B cell (primary cell): Measurements from ENCODE around the gene CPED1. TPM values are rescaled to one million over a fixed set of nuclear protein-coding genes. Genes with fewer than 3 reads are reported as not detected.

Experiments
- ATAC-seq: fragments of 200-7000 bp; cut with Tn5 transposase; one replicate; pipeline ENCODE4 v1.10.0; 2021; ENCODE audit warnings: low read depth, mild to moderate bottlenecking, moderate number of reproducible peaks, moderate library complexity
- CTCF ChIA-PET: fragments of 350-600 bp; sonication (Branson Sonifier 250); formaldehyde crosslinking; loops from one replicate; lab custom pipeline; 2021; ENCODE audit warnings: antibody characterized with exemption, inconsistent platforms; lab: Charles Lee
- POLR2A ChIA-PET: fragments of 350-600 bp; sonication (Branson Sonifier 250); formaldehyde crosslinking; loops from one replicate; lab custom pipeline; 2021; ENCODE audit warnings: antibody characterized with exemption; lab: Charles Lee
- DNase-seq: peaks from one replicate; pipeline ENCODE4 v3.0.0; 2013
- H2AFZ ChIP-seq: 2 replicates; pipeline ENCODE4 v1.6.1; 2012; ENCODE audit warnings: mild to moderate bottlenecking, low read depth, low read length; ENCODE audit not compliant: insufficient read depth, poor library complexity, severe bottlenecking
- H3K27ac ChIP-seq, 2 donors: 1 replicate in 1 of 2; 2 replicates in 1 of 2; pipeline ENCODE4 v1.5.1; 2012 to 2013; ENCODE audit warnings: low read length in 2 of 2, mild to moderate bottlenecking in 2 of 2, moderate library complexity in 1 of 2
- H3K27me3 ChIP-seq, 4 experiments: fragments of 200-600 bp in 1 of 4; sonication (generic) in 1 of 4; replicated peaks in 1 of 4; 1 replicate in 2 of 4; 2 replicates in 2 of 4; pipeline versions ENCODE4 v1.6.1 to v1.7.0; 2013 to 2016; ENCODE audit warnings: low read length in 3 of 4, mild to moderate bottlenecking in 2 of 4, mixed read lengths in 1 of 4, moderate library complexity in 1 of 4; ENCODE audit not compliant: insufficient read depth in 4 of 4, control insufficient read depth in 3 of 4; ENCODE audit errors: control extremely low read depth in 1 of 4
- H3K36me3 ChIP-seq, 2 experiments: replicated peaks in 1 of 2; 1 replicate in 1 of 2; 2 replicates in 1 of 2; pipeline versions ENCODE4 v1.6.1 to v1.7.1; 2013; ENCODE audit warnings: low read length in 1 of 2; ENCODE audit not compliant: insufficient read depth in 2 of 2, control insufficient read depth in 1 of 2; ENCODE audit errors: control extremely low read depth in 1 of 2, extremely low read depth in 1 of 2
- H3K4me1 ChIP-seq, 2 donors: fragments of 200-600 bp in 1 of 2; sonication (generic) in 1 of 2; 1 replicate in 1 of 2; 2 replicates in 1 of 2; pipeline versions ENCODE4 v1.5.1 to v1.6.1; 2013 to 2017; ENCODE audit warnings: low read length in 2 of 2; ENCODE audit not compliant: control insufficient read depth in 2 of 2, insufficient read depth in 2 of 2
- H3K4me2 ChIP-seq: replicated peaks from 2 replicates; pipeline ENCODE3; 2012; ENCODE audit warnings: mild to moderate bottlenecking, low read depth, low read length; ENCODE audit not compliant: poor library complexity, severe bottlenecking
- H3K4me3 ChIP-seq, 5 experiments: fragments of 200-600 bp in 1 of 5; sonication (generic) in 1 of 5; 1 replicate in 3 of 5; 2 replicates in 2 of 5; pipeline versions ENCODE4 v1.5.1 to v1.7.0; 2011 to 2016; ENCODE audit warnings: low read length in 4 of 5, mild to moderate bottlenecking in 4 of 5, low read depth in 2 of 5, control low read depth in 1 of 5, moderate library complexity in 1 of 5; ENCODE audit not compliant: insufficient read depth in 1 of 5; ENCODE audit errors: control extremely low read depth in 1 of 5, extremely low read depth in 1 of 5
- H3K79me2 ChIP-seq: fragments of 200-600 bp; sonication (generic); one replicate; pipeline ENCODE4 v1.6.0; 2016; ENCODE audit warnings: low read length; ENCODE audit not compliant: control insufficient read depth, insufficient read depth
- H3K9ac ChIP-seq: fragments of 200-600 bp; sonication (generic); 2 replicates; pipeline ENCODE4 v1.6.1; 2017; ENCODE audit warnings: mild to moderate bottlenecking, low read length, moderate library complexity
- H3K9me3 ChIP-seq, 3 donors: one replicate each; pipeline versions ENCODE4 v1.6.1 to v1.7.1; 2013; ENCODE audit warnings: low read length in 2 of 3; ENCODE audit not compliant: control insufficient read depth in 2 of 3, insufficient read depth in 1 of 3; ENCODE audit errors: control extremely low read depth in 1 of 3
- H4K20me1 ChIP-seq: 2 replicates; pipeline ENCODE4 v1.6.0; 2012; ENCODE audit warnings: mild to moderate bottlenecking, low read length; ENCODE audit not compliant: insufficient read depth, control insufficient read depth, poor library complexity, severe bottlenecking
- H3K27ac Mint-ChIP-seq: one replicate; pipeline ENCODE4 v1.8.0; 2021; ENCODE audit warnings: mixed read lengths
- H3K27me3 Mint-ChIP-seq: one replicate; pipeline ENCODE4 v1.8.0; 2021; ENCODE audit warnings: mixed read lengths
- H3K4me1 Mint-ChIP-seq: one replicate; pipeline ENCODE4 v1.8.0; 2021; ENCODE audit warnings: mixed read lengths
- H3K4me3 Mint-ChIP-seq: one replicate; pipeline ENCODE4 v1.8.0; 2021; ENCODE audit warnings: mixed read lengths
- H3K9me3 Mint-ChIP-seq: one replicate; pipeline ENCODE4 v1.8.0; 2022; ENCODE audit warnings: mixed read lengths; ENCODE audit not compliant: insufficient read depth
- EZH2 ChIP-seq: IDR thresholded peaks from 2 replicates; pipeline ENCODE4 v1.6.1; 2012; ENCODE audit warnings: borderline replicate concordance, low read depth, mild to moderate bottlenecking, moderate library complexity, low read length; ENCODE audit not compliant: insufficient read depth, poor library complexity, severe bottlenecking
- WGBS: methylation state at CpG from one replicate; pipeline ENCODE4 v1.1.5; 2013; ENCODE audit warnings: missing lambda C conversion rate; ENCODE audit not compliant: insufficient coverage; 5-methylcytosine and 5-hydroxymethylcytosine counted together
- intact Hi-C: fragments of 100-400 bp; cut with micrococcal nuclease; formaldehyde crosslinking; loops from one replicate; pipeline ENCODE4 v1.10.0; 2022
- polyA plus RNA-seq: library from polyadenylated mRNA; depleted of rRNA; stranded (reverse); fragments of >200 nt; gene quantifications from 2 replicates; pipeline ENCODE4 v1.2.3, GENCODE V29; 2012
- total RNA-seq, 2 donors: library from RNA; stranded (reverse); fragments of 120-200 nt in 1 of 2; gene quantifications; 1 replicate in 1 of 2; 2 replicates in 1 of 2; pipeline versions ENCODE4 v1.2.3 to v1.2.4, GENCODE V29; 2013 to 2022
- TF ChIP-seq, protein P1 (sequence below): fragments of 200-600 bp; IDR thresholded peaks from one replicate; pipeline ENCODE4 v1.8.0; 2022; ENCODE audit warnings: antibody characterized with exemption, mild to moderate bottlenecking

The CPED1 gene
- total and polyA plus RNA-seq, 2 donors (not counting 1 experiment from before 2014, with no cell fraction given), result 0.44 to 3.8 TPM

DNA sequence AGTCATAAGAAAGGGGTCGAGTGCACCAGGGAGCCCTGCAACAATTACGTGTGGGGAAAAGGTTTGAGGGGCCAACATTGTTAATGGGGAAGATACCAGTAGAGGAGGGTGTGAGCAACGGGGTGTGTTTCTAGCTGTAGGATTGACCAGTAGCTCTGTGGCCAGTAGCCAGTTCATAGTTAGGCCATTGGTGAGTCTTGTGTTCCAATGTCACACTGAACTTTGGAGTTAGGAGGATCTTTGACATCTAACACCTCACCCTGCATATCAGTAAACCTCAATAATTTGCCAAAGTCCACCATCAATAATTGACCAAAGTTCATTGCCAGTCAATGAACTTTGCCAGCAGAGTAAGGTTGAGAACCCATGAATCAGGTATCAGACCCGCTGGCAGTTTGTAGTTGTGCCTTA, 168.8 kb downstream of the CPED1 start:
- no peaks in the 10 kb centered on the region for H3K4me1 ChIP-seq
- H3K27ac ChIP-seq, result no peak overlapping the region
- H3K4me1 Mint-ChIP-seq, result no peaks in the 10 kb centered on the region
- H3K4me2 ChIP-seq, result no peak overlapping the region
- no peaks in the 10 kb centered on the region for H3K27me3 ChIP-seq
- H3K27ac Mint-ChIP-seq, result no peak overlapping the region
- H3K4me3 Mint-ChIP-seq, result no peak overlapping the region
- H3K9ac ChIP-seq, result no peak overlapping the region
- no peaks in the 10 kb centered on the region for H3K27me3 Mint-ChIP-seq
- H4K20me1 ChIP-seq, result no peaks in the 10 kb centered on the region
- no peak overlapping the region for H2AFZ ChIP-seq
- H3K9me3 Mint-ChIP-seq, result no peaks in the 10 kb centered on the region
- intact Hi-C loops, result no loop called here
- CTCF ChIA-PET, result no interaction called here
- no peaks in the 10 kb centered on the region for H3K9me3 ChIP-seq
- H3K4me3 ChIP-seq, result no peak overlapping the region
- POLR2A ChIA-PET, result no interaction called here
- no peaks in the 10 kb centered on the region for H3K36me3 ChIP-seq
- 75% methylated on average over 4 of the region's 4 CpGs for WGBS
- H3K79me2 ChIP-seq, result no peaks in the 10 kb centered on the region
- ATAC-seq (no peak), DNase-seq (no peak)
- no peak for TF ChIP-seq EZH2
- TF ChIP-seq, protein P1, sequence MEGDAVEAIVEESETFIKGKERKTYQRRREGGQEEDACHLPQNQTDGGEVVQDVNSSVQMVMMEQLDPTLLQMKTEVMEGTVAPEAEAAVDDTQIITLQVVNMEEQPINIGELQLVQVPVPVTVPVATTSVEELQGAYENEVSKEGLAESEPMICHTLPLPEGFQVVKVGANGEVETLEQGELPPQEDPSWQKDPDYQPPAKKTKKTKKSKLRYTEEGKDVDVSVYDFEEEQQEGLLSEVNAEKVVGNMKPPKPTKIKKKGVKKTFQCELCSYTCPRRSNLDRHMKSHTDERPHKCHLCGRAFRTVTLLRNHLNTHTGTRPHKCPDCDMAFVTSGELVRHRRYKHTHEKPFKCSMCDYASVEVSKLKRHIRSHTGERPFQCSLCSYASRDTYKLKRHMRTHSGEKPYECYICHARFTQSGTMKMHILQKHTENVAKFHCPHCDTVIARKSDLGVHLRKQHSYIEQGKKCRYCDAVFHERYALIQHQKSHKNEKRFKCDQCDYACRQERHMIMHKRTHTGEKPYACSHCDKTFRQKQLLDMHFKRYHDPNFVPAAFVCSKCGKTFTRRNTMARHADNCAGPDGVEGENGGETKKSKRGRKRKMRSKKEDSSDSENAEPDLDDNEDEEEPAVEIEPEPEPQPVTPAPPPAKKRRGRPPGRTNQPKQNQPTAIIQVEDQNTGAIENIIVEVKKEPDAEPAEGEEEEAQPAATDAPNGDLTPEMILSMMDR, result no peak

DNA sequence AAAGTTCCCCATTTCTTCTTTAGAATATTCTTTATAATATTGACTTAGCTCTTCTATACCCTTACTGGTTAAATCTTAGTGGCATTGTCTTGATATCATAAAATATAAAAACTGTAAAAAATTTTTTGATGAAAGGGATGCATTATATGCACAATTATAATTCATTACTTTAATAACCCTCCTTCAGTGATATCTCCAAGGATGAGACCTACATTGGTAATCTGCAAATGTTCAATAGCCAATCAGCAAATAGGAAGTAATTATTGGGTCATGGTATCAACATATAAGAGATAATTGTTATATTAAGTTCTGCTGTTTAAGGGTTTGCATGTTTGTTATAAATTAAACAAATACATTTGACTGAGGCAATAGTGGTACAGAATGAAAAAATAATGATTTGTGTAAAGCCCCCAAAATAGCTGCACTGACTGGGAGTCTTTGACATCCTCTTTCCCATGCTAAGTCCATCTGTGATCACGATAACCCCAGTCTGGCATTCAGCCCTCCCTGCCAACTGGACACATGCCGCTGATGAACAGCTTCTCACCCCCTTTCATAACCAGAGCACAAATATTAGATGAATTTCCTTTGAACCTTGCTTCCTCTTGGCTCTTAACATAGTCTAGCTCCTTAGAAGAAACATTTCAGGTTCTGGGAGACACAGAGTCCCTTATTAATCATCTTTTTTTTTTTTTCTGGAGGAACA, 169.5 kb downstream of the CPED1 start:
- no peak overlapping the region for H3K4me3 Mint-ChIP-seq
- H3K27ac Mint-ChIP-seq, result no peak overlapping the region
- H3K4me2 ChIP-seq, result no peak overlapping the region
- H3K79me2 ChIP-seq, result no peaks in the 10 kb centered on the region
- H3K4me3 ChIP-seq, result no peak overlapping the region
- H3K9me3 ChIP-seq, result no peaks in the 10 kb centered on the region
- H3K4me1 ChIP-seq, result peaks cover 2 to 6% of the 10 kb centered on the region in 2 donors
- TF ChIP-seq EZH2, result no peak
- TF ChIP-seq, protein P1, result no peak
- intact Hi-C loops, result no loop called here
- no peaks in the 10 kb centered on the region for H4K20me1 ChIP-seq
- no peaks in the 10 kb centered on the region for H3K27me3 ChIP-seq
- no peaks in the 10 kb centered on the region for H3K9me3 Mint-ChIP-seq
- DNase-seq (no peak), ATAC-seq (no peak)
- WGBS, result 100% methylated on average over 2 of the region's 2 CpGs
- H3K27me3 Mint-ChIP-seq, result no peaks in the 10 kb centered on the region
- H3K4me1 Mint-ChIP-seq, result peaks cover 5% of the 10 kb centered on the region
- no peaks in the 10 kb centered on the region for H3K36me3 ChIP-seq
- H2AFZ ChIP-seq, result no peak overlapping the region
- H3K9ac ChIP-seq, result no peak overlapping the region
- no peak overlapping the region for H3K27ac ChIP-seq
- CTCF ChIA-PET, result no interaction called here
- POLR2A ChIA-PET, result no interaction called here
